ENCODE data around the gene NR2C2. TPM values are rescaled to one million over a fixed set of nuclear protein-coding genes. Genes with fewer than 3 reads are reported as not detected.

NR2C2 gene
- total RNA-seq, 1 experiment from 2014 or later = 14.7 TPM

DNA sequence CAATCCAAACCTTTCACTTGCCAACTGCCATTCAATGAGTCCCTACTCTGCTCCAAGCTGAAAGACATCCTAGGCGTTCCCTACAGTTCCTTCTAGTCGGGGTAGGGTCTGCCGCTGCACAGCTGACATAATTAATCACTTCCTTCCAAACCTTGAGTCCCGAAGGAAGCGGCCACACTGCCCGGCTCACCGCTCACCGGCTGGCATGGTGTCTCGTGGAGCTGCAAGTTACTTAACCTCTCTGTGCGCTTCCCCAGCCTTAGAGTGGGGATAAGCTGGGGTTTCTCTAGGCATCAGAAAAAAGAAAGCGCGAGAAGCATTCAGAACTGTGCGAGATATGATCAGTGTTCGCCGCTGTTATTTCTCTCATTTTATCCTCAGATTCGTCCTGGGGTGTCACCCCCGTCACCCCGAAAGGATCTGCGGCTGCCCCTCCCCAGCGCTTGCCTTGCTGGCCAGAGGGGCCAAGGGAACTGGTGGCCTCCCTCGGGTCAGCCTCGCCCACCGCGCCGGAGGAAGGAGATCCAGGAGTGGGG is 117.0 kb downstream of the NR2C2 start:
- Histone ChIP-seq H3K27me3 (ENCODE audit: control insufficient read depth, insufficient read depth, low read length) (no peaks in the 10 kb centered on the region), H3K36me3 (replicated peaks; ENCODE audit: control insufficient read depth, insufficient read depth, low read length) (no peaks in the 10 kb centered on the region; the same call in none of the 2 replicates), H3K4me3 (ENCODE audit: insufficient read depth, low read depth, low read length) (peak overlapping the region; percentile 97)
- peak; percentile 60 for DNase-seq

DNA sequence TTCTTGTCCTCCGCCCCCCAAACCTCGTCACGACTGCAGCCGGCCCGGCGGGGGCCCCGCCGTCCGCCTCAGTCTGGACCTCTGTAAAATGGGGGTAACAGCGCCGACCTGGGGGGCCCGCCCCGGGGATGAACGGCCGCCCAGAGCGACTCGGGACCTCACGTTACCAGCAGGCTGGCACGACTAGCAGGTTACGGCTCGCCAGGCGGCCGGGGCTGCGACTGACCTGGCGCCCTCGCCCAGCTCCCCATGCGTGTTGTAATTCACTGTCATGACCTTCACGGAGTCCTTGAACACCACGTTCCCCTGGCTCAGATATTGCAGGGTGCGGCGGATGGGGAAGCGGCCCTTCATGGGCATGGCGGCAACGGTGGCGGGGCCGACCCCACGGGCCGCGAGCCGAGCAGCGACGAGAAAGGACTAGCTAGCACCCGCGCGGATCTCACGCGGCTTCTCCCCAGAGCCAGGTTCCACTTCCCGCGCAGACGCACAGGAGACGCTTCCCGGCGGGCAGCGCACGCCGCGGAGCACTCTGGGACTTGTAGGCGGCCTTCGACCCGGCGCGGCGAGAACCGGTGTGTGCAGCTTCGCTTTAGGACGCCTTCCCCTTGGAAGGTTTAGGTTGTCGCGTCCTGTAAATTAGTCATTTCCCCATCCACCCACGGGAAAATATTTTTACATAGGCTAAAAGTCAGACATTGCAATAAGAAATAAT is 117.6 kb downstream of the NR2C2 start, which contains the start of gene MRPS25:
TSS of gene MRPS25 (minus strand) at position 481 of the 715 bp plus-strand sequence. CDS start at position 360, 121 bp downstream.
- DNase-seq = peak; percentile 96
- no peaks in the 10 kb centered on the region for H3K27me3 ChIP-seq (ENCODE audit: control insufficient read depth, insufficient read depth, low read length)
- no peaks in the 10 kb centered on the region; the same call in none of the 2 replicates for H3K36me3 ChIP-seq (replicated peaks; ENCODE audit: control insufficient read depth, insufficient read depth, low read length)
- H3K4me3 ChIP-seq (ENCODE audit: insufficient read depth, low read depth, low read length) = peak within 1 kb of the TSS; percentile 97

DNA sequence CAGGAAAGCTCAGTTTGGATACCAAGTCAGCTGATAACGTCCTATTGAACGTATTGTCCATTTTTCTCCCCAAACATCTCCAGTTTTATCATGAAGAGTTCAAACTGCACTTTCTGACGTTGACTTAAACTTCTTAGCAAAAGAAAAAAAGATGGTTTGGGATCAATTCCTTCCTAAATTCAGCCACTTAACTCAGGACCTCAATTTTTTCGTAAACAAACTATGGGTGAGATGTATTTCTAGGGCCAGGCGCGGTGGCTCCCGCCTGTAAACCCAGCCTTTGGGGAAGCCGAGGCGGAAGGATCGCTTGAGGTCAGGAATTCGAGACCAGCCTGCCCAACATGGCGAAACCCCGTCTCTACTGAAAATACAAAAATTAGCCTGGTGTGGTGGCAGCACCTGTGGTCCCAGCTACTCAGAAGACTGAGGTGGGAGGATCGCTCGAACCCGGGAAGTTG is 118.2 kb downstream of the NR2C2 start:
- Histone ChIP-seq H3K36me3 (replicated peaks; ENCODE audit: control insufficient read depth, insufficient read depth, low read length) (no peaks in the 10 kb centered on the region; the same call in 1 of the 2 replicates), H3K27me3 (ENCODE audit: control insufficient read depth, insufficient read depth, low read length) (no peaks in the 10 kb centered on the region), H3K4me3 (ENCODE audit: insufficient read depth, low read depth, low read length) (peak overlapping the region; percentile 97)
- DNase-seq = no peak

DNA sequence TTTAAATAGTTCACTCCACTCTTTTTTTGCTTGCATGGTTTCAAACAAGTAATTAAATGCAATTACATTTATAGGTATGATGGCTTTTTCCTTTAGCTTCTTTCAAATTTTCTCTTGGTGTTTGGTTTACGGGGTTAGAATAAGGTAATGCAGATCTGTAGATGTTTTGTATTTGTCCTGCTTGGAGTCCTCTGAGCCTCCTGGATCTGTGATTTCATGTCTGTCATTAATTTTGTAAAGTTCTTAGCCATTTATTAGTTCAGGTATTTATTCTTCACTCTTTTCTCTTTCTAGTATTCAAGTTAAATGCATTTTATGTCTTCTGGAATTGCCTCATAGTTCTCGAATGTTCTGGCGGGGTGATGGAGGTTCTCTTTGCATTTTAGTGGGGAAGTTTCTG is 119.1 kb downstream of the NR2C2 start:
- Histone ChIP-seq H3K4me3 (ENCODE audit: insufficient read depth, low read depth, low read length) (no peak overlapping the region), H3K36me3 (replicated peaks; ENCODE audit: control insufficient read depth, insufficient read depth, low read length) (no peaks in the 10 kb centered on the region; the same call in none of the 2 replicates), H3K27me3 (ENCODE audit: control insufficient read depth, insufficient read depth, low read length) (no peaks in the 10 kb centered on the region)
- DNase-seq = no peak

DNA sequence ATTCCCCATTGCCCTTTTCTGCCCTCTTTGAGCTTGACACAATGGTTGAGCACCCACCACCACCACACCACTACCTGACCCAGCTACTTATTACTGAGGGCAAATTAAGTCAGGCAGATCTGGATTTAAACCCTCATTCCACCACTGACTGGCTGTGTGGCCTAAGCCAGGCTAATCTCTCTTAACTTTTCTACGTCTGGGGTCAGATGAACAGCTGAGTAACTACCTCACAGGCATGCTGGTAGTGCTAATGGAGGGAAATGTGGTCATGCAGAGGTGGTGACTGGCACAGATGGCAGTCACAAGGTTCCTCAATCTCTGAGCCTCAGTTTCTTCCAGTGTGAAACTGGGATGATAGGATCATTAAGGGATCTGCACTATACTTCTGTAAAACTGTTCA is 122.1 kb downstream of the NR2C2 start:
- H3K36me3 ChIP-seq (replicated peaks; ENCODE audit: control insufficient read depth, insufficient read depth, low read length) = peaks cover 8% of the 10 kb centered on the region
- no peak overlapping the region for H3K4me3 ChIP-seq (ENCODE audit: insufficient read depth, low read depth, low read length)
- H3K27me3 ChIP-seq (ENCODE audit: control insufficient read depth, insufficient read depth, low read length) = no peaks in the 10 kb centered on the region
- no peak for DNase-seq

DNA sequence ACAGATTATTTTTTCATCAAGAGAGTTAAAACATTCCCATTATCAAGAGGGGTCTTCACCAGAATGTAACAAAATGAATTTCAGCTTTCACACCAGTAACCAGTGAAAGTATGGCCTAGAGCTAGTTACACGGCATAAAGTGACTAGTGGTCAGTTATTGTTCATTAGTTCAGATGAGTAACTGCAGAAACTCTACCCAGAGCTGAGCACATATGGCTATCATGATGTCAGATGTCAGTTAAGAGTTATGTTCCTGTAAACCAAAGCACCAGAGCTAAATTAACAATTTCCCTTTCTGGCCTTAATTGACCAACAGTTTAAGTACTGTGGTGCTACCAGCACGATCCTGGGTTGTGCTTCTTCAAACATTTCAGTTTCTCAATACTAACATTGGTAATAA is 124.3 kb downstream of the NR2C2 start:
- no peak for DNase-seq
- Histone ChIP-seq H3K27me3 (ENCODE audit: control insufficient read depth, insufficient read depth, low read length) (no peaks in the 10 kb centered on the region), H3K36me3 (replicated peaks; ENCODE audit: control insufficient read depth, insufficient read depth, low read length) (peaks cover 18% of the 10 kb centered on the region), H3K4me3 (ENCODE audit: insufficient read depth, low read depth, low read length) (no peak overlapping the region)

DNA sequence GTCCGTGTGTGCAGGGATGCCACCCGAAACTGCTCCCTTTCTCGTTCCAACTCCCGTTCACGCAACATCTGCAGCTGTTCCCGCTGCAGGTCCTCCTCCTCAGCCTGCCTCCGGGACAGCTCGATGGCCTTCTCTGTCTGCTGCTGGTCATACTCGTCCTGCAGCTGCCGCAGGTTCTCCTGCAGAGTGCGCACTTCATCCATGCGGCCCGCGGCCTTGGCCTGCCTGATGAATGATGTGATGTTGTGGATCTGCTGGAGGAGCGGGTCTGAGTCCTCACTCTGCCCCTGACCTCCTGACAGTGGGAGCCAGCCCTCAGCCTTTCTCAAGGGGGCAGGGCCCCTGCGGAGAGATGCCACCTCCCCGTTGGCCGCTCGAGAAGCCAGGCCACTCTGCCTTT is 127.1 kb downstream of the NR2C2 start:
- H3K4me3 ChIP-seq (ENCODE audit: insufficient read depth, low read depth, low read length) = no peak overlapping the region
- no peak for DNase-seq

DNA sequence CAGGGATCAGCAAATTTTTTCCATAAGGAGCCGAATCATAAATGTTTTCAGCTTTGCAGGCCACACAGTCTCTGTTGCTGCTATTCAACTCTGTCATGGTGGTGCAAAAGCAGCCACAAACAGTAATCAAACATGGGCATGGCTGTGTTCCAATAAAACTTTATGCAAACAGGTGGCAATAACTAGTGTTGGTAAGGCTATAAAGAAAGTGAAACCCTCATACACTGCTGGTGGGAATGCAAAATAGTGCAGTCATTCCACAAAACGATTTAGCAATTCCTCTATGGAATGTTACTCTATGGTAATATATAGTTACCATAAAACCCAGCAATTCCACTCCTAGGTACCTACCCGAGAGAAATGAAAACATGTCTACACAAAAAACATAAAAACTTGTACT is 131.7 kb downstream of the NR2C2 start:
- H3K27me3 ChIP-seq (ENCODE audit: control insufficient read depth, insufficient read depth, low read length) = no peaks in the 10 kb centered on the region
- no peak for DNase-seq
- H3K36me3 ChIP-seq (replicated peaks; ENCODE audit: control insufficient read depth, insufficient read depth, low read length) = peaks cover 31% of the 10 kb centered on the region
- no peak overlapping the region for H3K4me3 ChIP-seq (ENCODE audit: insufficient read depth, low read depth, low read length)

More for the DNA sequence above, 127.1 kb downstream of the NR2C2 start:
- Histone ChIP-seq H3K36me3 (replicated peaks; ENCODE audit: control insufficient read depth, insufficient read depth, low read length) (peaks cover 21% of the 10 kb centered on the region), H3K27me3 (ENCODE audit: control insufficient read depth, insufficient read depth, low read length) (no peaks in the 10 kb centered on the region)

DNA sequence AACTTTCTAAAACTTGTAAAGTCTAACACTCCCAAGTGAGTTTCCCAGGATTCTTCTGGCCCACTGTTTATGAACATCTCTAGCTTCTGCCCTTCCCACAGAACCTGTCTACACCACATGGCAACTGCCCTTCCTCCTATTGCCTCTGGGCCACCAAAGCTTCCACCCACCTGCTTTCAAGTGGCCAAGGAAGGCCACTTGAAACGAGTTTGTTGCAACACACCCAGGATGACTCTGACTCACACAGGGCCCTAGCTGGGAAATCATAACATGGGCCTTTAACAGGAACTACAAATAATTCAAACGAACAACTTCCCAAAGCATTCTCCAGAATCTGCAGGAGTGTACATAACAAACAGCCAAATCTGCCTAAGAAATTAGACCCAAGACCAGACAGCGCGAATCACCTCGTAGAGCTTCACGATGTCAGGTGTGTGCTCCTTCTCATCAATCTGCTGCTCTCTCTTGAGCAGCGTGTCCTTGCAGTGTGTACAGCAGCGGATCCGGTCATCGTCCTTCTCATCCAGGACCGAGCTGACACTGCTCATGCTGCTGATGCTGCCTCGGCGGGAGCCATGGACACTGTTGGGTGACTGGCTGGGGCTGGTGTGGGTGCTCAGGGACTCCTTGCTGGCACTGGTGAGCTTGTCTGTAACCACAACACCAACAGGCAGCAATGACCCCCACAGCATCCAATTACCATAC is 134.7 kb downstream of the NR2C2 start:
- H3K36me3 ChIP-seq (replicated peaks; ENCODE audit: control insufficient read depth, insufficient read depth, low read length) = peaks cover 22% of the 10 kb centered on the region
- H3K27me3 ChIP-seq (ENCODE audit: control insufficient read depth, insufficient read depth, low read length) = no peaks in the 10 kb centered on the region
- no peak overlapping the region for H3K4me3 ChIP-seq (ENCODE audit: insufficient read depth, low read depth, low read length)
- DNase-seq = no peak

DNA sequence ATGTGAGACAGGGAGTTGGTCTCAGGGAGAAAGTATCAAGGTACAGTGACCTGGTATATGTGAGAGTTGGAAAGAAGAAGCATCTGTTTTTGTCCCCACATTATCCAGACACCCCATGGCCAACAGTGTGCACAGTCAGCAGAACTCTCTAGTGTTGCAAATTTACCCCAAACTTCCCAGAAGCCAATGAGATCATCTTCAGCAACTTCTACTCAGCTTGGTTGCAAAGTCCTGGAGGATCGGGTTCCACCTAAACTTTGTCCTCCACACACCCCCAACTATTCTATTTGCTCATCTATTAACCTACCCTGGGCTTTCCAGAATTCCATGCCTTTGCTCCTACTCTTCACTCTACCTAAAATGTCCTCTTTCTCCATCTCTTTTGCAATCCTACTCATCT is 135.9 kb downstream of the NR2C2 start:
- DNase-seq = no peak

DNA sequence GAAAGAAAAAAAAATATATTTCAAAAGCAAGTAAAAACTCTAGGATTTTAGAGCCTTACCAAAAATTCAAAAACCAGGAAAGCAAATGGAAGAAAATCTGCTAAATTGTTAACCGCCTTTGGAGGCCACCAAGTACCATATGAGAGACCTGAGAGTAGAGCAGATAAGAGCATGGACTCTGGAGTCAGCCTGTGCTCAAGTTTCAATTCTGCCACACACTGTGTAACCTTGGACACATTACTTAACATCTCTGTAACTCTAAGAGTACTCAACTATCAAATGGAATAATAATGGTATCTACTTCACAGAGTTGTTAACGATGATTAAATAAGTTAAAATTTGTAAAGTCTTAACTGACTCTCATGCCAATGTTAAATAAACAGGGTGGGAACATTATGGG is 138.9 kb downstream of the NR2C2 start:
- H3K36me3 ChIP-seq (replicated peaks; ENCODE audit: control insufficient read depth, insufficient read depth, low read length) = peaks cover 22% of the 10 kb centered on the region
- no peak for DNase-seq

More for the DNA sequence above, 135.9 kb downstream of the NR2C2 start:
- no peak overlapping the region for H3K4me3 ChIP-seq (ENCODE audit: insufficient read depth, low read depth, low read length)
- peaks cover 20% of the 10 kb centered on the region for H3K36me3 ChIP-seq (replicated peaks; ENCODE audit: control insufficient read depth, insufficient read depth, low read length)
- H3K27me3 ChIP-seq (ENCODE audit: control insufficient read depth, insufficient read depth, low read length) = no peaks in the 10 kb centered on the region

DNA sequence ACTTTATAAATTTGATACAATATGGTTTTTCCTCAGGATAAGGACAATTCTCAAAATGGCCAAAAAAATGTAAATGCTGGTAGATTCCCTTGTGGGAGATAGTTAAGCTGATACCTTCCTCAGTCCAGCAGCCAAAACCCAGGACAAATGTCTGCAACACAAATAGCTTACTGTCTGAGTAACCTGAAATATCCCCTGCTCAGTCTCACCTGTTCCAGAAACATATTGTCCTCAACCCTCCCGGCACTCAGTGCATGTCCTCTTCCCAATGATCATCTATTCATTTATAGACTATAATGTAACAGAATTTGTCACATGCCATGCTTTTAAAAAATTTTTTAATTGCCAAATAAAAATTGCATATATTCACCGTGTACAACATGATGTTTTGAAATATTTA is 139.3 kb downstream of the NR2C2 start:
- H3K27me3 ChIP-seq (ENCODE audit: control insufficient read depth, insufficient read depth, low read length) = no peaks in the 10 kb centered on the region
- H3K4me3 ChIP-seq (ENCODE audit: insufficient read depth, low read depth, low read length) = no peak overlapping the region
- peaks cover 22% of the 10 kb centered on the region for H3K36me3 ChIP-seq (replicated peaks; ENCODE audit: control insufficient read depth, insufficient read depth, low read length)
- DNase-seq = no peak

More for the DNA sequence above, 138.9 kb downstream of the NR2C2 start:
- Histone ChIP-seq H3K4me3 (ENCODE audit: insufficient read depth, low read depth, low read length) (no peak overlapping the region), H3K27me3 (ENCODE audit: control insufficient read depth, insufficient read depth, low read length) (no peaks in the 10 kb centered on the region)

DNA sequence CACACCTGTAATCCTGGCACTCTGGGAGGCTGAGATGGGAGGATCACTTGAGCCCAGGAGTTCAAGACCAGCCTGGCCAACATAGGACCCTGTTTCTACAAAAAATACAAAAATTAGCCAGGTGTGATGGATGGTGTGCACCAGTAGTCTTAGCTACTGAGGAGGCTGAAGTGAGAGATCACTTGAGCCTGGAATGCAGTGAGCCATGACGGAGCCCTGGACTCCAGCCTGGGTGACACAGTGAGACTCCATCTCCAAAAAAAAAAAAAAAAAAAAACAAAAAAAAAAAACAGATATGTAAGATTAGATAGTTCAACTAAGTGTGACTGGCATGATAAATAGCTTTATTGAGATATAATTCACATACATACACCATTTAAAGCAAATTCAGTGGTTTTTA is 141.8 kb downstream of the NR2C2 start:
- Histone ChIP-seq H3K4me3 (ENCODE audit: insufficient read depth, low read depth, low read length) (no peak overlapping the region), H3K36me3 (replicated peaks; ENCODE audit: control insufficient read depth, insufficient read depth, low read length) (peaks cover 11% of the 10 kb centered on the region), H3K27me3 (ENCODE audit: control insufficient read depth, insufficient read depth, low read length) (no peaks in the 10 kb centered on the region)
- no peak for DNase-seq

DNA sequence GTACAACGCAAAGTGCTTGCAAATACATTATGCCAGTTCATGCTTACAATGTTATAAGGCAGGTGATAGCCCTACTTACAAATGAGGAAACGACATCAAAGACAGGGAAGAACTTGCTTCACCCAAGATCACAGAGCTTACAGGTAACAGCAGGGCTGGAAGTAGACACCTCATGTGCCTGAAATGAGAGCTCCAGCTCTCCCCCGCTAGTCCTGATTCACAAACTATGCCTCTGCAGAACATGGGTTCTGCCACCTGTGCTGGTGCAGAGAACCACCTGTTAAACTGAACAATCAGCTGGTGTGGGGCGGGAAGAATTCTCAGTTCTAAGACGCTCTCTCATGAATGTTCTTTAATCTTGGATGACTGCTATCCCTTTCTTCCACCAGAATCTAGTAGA is 144.2 kb downstream of the NR2C2 start:
- Histone ChIP-seq H3K27me3 (ENCODE audit: control insufficient read depth, insufficient read depth, low read length) (no peaks in the 10 kb centered on the region), H3K4me3 (ENCODE audit: insufficient read depth, low read depth, low read length) (no peak overlapping the region), H3K36me3 (replicated peaks; ENCODE audit: control insufficient read depth, insufficient read depth, low read length) (peaks cover 13% of the 10 kb centered on the region)
- no peak for DNase-seq

DNA sequence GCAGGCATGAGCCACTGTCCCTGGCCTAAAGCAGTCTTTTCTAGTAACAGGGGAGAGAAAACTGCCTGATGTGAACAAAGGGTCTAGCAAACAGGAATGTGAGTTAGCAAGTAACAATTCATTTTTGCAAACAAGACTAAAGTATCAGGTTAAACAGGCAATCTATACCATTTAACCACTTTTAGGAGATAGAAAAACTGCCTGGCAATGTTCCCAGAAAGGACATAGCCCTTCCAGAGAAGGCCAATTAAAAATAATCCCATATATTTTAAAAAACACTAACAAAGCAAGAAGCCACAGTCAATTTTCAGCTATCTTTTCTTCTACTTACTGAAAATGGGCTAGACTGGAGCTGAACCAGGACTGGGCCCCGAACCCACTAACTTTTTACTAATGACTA is 145.3 kb downstream of the NR2C2 start:
- H3K36me3 ChIP-seq (replicated peaks; ENCODE audit: control insufficient read depth, insufficient read depth, low read length) = peaks cover 13% of the 10 kb centered on the region
- H3K27me3 ChIP-seq (ENCODE audit: control insufficient read depth, insufficient read depth, low read length) = no peaks in the 10 kb centered on the region
- no peak for DNase-seq
- H3K4me3 ChIP-seq (ENCODE audit: insufficient read depth, low read depth, low read length) = no peak overlapping the region
